Activated CD4-positive, alpha-beta T cell treated with anti-CD3 and anti-CD28 coated beads, Interleukin-2, amount 50 U/mL, for 24 hours (primary cell): ENCODE data around the gene EPHB6.
A peak's percentile ranks its signal among the peaks of the same experiment; 100 is the strongest.

Experiments
- DNase-seq, 2 donors: peaks; one replicate each; pipeline ENCODE4 v3.0.0-alpha.2; 2020; ENCODE audit warnings: low read depth in 1 of 2, low spot score in 1 of 2

Gene EPHB6

DNA sequence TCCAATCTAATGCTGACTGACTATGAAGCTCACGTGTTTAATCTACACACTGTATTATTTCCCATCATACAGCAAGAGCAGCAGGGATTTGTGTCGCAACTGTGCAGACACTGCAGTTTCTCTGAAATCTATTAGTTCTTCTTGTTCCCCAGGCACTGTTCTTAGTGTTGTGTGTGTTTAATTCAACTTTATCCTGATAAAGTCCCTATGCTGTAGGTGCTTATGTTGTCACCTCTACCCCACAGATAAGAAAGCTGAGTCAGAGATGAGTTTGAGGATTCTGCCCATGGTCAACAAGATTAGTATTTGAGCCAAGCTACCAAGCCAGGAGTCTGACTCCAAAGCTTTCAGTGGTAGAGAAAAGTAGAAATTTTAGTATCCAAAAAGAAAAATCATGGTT lies 22.5 kb upstream of the EPHB6 start:
- DNase-seq, result no peak

GRCh38 chr7:142833174-142834048 lies 21.5 kb upstream of the EPHB6 start:
- no peak for DNase-seq

GRCh38 chr7:142835487-142835886 lies 19.4 kb upstream of the EPHB6 start:
- no peak for DNase-seq

DNA sequence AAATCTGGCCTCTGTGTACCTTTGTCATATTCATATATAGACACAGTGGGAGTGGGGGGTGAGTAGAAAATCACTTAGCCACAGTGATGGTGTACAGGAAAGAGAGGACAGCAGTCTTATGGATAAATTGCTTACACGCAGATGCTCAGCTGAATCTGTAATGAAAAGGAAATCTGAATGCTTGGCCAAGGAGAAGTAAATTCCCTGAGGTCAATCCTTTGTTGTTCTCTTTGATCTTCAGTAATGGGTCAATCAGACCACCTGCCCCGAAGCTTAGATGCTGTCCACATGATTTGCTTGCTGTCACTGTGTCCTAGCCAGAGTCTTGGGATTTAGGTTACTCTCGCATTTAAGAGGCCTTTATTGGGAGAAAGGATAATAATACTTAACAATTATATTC lies 18.4 kb upstream of the EPHB6 start:
- no peak for DNase-seq

DNA sequence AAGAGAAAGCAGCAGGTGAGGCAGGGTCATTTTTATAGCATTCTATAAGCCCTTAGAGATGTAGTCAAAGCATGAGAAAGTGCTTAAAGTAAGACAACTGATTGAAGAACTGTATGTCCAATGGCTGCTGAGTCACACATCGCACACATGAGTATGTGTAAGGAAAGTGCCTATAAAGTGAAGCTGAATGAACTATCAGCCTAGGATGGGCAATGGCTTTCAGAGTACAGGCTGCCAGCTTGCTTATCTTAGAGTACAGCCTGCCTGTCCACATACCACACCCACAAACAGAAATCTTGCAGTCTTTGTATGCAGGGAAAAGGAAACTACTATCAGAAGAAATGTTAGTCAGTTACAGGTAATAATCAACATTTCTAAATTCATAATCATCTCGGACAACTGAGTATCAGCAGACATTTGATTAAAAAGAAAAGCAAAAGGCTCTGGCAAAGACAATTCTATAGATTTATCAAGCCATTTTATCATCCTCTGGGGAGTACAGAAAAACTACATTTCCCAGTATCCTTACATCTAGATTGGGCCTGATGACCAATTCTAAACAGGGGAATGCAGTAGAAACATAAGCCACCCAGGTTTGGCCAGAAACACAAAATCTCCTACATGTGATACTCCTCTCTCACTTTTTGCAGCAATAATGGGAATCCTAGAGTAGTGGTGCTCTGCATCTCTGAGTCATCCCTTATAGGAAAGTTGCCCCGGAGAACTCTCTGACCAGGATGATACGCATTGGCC lies 16.2 kb upstream of the EPHB6 start:
- no peak for DNase-seq

GRCh38 chr7:142842251-142842766 lies 12.6 kb upstream of the EPHB6 start:
- no peak for DNase-seq

GRCh38 chr7:142847353-142847752 lies 7.5 kb upstream of the EPHB6 start:
- DNase-seq, result no peak

DNA sequence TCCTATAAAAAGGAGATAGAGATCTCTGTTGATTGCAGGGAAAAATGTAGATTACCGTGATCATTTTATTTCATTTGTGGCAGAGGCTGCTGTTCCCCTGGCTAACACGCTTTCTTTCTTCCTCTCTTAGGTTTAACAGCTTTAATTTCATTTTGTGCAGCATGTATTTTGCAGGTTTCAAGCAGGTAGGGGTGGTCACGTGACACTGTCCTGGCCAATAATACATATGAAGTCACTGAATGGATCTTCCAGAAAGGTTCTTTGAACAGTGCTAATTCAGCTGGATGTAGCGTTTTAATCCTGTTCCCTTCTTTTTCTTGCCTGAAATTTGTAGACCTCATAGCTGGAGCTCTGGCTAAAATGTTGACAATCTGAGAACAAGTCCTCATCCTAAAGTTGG lies 3.6 kb upstream of the EPHB6 start:
- DNase-seq, result no peak

DNA sequence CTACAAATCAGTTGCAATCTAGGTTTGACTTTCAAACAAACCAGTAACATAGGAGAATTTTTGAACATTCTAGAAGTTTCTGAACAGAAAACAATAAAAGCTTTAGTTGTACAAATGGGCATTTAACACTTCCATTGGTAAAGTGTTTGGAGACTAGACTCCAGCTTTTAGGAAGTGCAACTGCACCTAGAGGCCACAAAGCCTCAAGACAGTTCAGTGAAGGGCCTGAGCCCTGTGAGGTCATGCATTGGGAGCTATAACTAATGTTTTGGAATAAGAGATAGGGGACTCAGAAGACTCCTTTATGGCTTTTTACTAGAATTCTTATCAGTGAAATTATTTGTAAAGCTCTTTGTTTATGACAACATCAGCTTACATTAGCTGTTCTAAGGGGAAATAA lies 3.0 kb upstream of the EPHB6 start:
- no peak for DNase-seq

- peak; percentile 44 to 48 for DNase-seq
Measured at GRCh38 chr7:142853739-142854371, 1.0 kb upstream of the EPHB6 start.

DNA sequence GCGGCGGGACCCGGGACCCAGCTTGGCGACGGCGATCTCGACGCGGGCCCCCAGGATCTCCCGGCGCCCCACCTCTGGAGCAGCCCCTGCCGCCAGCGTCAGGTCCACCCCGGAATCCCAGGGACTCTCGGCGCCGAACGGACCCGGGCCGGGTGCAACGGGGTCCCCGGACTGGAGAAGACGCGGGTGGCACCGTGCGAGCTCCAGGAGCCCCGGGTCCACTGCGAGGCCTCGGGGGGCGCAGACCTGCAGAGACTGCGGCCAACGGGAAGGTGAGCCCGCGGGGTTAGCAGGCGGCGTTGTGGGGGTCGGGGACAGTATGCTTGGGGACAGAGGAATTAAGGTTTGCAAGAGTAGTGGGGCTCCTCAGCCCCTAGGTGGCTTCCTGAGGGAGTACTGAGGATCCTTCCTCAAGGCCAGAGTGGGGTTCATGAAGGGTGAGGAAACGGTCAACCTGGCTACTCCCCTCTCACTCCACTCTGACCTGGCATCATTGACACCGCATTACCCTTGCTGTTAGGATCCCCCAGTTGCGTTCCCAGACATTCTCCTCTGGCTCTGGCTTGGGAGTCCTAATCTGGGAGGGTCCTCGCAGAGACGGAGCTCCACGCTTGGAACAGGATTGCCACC lies 353 bp downstream of the EPHB6 start:
- DNase-seq, result no peak

DNA sequence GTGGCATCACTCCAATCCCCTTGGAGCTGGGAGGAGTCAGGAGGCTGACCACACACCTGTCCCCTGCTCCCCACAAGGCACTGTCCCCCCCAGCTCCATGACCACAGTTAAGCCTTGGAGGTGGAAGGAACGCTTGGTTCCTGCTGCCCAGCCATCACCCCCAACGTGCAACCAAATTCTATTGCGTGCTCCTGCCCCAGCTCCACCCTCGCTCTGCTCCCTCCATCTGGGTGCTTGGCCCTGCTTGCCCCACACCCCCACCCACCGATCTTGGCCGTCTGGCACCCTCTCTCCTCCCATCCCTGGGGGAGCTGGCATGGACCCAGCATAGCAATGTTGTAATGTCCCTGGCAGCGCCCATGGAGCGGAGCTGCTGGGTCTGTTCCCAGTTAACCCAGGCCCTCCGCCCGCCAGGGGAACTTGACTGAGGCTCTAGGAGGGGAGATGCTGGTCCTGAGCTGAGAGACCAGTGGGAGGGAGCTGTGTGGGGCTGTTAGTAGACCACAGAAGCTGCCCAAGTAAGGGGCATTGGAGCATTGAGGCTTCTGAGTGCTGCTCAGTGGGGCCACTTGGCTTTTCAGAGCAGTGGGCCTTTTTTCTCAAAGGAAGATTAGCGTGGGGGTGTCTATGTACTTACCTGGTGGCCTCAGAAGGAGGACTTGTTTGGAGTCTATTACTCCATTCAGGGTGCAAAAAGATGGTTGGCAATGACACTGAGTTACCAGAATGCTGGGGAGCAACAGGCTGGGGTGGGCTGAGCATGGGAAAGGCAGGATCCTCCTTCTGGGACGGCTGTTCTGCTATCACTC lies 1.1 kb downstream of the EPHB6 start:
- no peak for DNase-seq

- no peak for DNase-seq
Measured at GRCh38 chr7:142856565-142857245, 1.8 kb downstream of the EPHB6 start.

- no peak for DNase-seq
Measured at GRCh38 chr7:142857625-142858024, 2.7 kb downstream of the EPHB6 start.

- DNase-seq, result no peak
Measured at GRCh38 chr7:142859411-142859810, 4.5 kb downstream of the EPHB6 start.

GRCh38 chr7:142859829-142860228 lies 5.0 kb downstream of the EPHB6 start:
- no peak for DNase-seq

DNA sequence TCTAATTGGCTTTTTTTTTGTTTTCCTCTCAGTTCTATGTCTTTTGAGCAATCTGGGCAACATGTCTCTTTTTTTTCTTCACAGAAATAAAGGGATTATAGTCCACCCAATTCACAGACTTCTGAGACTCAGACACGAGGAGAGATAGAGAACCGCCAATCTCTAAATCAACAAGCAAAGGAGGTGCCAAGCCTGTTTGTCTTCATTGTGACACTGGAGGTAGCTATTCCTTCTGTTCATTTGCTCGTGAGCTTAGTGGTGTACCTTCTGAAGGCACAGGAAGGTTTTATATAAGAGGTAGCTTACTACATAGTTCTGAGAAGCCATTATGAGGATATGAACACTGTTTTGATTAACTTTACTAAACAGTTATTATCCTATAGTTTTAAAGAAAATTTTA lies 6.1 kb downstream of the EPHB6 start:
- DNase-seq, result no peak

DNA sequence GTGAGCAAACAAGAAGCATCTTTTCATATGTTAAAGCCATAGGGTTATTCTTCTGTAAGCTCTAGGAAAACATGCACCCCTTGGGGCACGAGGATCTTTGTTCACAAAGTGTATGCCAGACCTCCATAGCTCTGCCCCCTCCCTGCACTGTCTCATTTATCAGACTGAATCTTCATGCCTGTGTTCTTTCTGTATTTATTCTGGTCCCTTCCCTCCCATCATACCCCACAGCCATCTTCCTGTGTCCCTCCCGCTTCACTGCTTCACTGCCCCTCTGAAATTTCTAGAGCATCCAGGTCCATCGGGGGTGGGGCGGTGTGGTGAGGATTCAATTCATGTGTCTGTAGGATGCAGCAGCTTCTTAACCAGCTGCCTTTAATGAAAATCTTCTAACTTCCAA lies 7.5 kb downstream of the EPHB6 start:
- no peak for DNase-seq

GRCh38 chr7:142862786-142863400 lies 8.0 kb downstream of the EPHB6 start:
- no peak for DNase-seq
